D721Med (cell line): ENCODE results near the gene LRRC23.
"Not testable (repeated sequence)": the region's sequence is repeated elsewhere in the genome, so short reads cannot be mapped to it uniquely, and the experiment has no call there.

ENCODE experiments used
- DNase-seq: peaks from one replicate; pipeline ENCODE4 v3.0.0; 2011; ENCODE audit warnings: low spot score; ENCODE audit not compliant: insufficient read length
- FAIRE-seq: peaks from 2 replicates; lab custom pipeline; 2011; peaks lifted over from hg19 to GRCh38; lab: Jason Lieb, UNC
- CTCF ChIP-seq: IDR thresholded peaks from 2 replicates; pipeline ENCODE4 v1.5.1; 2012; ENCODE audit warnings: mild to moderate bottlenecking, control low read depth; ENCODE audit not compliant: insufficient read depth; ENCODE audit errors: missing control alignments

The LRRC23 gene

GRCh38 chr12:6863586-6864321 lies 40.9 kb upstream of the LRRC23 start:
- DNase-seq (no peak), FAIRE-seq (no peak)
- TF ChIP-seq CTCF = no peak

- DNase-seq, FAIRE-seq: not testable (repeated sequence)
Observed at GRCh38 chr12:6865307-6865706, 39.3 kb upstream of the LRRC23 start.

GRCh38 chr12:6866163-6866919 lies 38.3 kb upstream of the LRRC23 start:
- FAIRE-seq = no peak
- no peak for TF ChIP-seq CTCF
- DNase-seq = no peak

- DNase-seq = no peak
- no peak for TF ChIP-seq CTCF
- FAIRE-seq = no peak
Observed at GRCh38 chr12:6866920-6867412, 37.7 kb upstream of the LRRC23 start.

DNA sequence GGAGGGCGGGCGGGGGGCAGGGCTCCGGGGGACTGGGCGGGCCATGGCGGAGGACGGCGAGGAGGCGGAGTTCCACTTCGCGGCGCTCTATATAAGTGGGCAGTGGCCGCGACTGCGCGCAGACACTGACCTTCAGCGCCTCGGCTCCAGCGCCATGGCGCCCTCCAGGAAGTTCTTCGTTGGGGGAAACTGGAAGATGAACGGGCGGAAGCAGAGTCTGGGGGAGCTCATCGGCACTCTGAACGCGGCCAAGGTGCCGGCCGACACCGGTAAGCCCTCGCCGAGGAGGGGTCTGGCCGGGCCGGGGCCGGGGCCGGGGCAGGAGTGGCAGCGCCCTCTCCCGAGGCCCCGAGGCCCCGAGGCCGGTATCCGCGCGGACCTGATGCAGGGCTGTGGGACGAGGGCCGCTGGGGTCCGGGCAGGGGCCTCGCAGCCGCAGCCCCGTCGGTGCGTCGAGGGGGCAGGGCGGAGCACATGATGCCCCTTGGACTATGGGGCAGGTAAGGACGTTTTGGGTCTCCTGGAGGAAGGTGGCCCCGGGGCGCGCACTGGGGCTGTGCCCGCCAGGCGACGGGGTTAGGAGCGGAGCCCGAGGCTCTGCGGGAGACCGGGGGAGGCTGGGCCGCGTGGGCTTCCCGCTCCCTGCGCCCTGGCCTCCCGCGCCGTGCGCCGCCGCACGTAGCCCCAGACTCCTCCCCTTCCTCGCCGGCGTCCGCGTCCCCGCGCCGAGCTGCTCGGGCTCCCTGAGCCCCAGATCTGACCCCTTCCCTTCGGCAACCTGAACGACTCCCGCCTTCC lies 37.0 kb upstream of the LRRC23 start, which contains the start of gene TPI1:
Gene TPI1 (plus strand): TSS at position 119 of the 798 bp plus-strand sequence. CDS start 36 bp downstream, at position 155.
- TF ChIP-seq CTCF = no peak
- peak; percentile 91 for DNase-seq
- FAIRE-seq = no peak

GRCh38 chr12:6868211-6869048 lies 36.2 kb upstream of the LRRC23 start:
- FAIRE-seq (no peak), DNase-seq (no peak)
- TF ChIP-seq CTCF = peak; percentile 27
